ELF-1 (cell line): Measurements from ENCODE around the gene DHX32.
"Not testable (repeated sequence)": the region's sequence is repeated elsewhere in the genome, so short reads cannot be mapped to it uniquely, and the experiment has no call there.

Experiments
- DNase-seq: peaks from one replicate; pipeline ENCODE4 v3.0.0-alpha.2; 2016; ENCODE audit warnings: low read depth, low spot score

The DHX32 gene

GRCh38 chr10:125895130-125896087 is 14.3 kb upstream of the DHX32 start:
- peak; percentile 90 for DNase-seq

- DNase-seq, result not testable (repeated sequence)
Measured at GRCh38 chr10:125894176-125894575, 13.1 kb upstream of the DHX32 start.

GRCh38 chr10:125892402-125892801 is 11.3 kb upstream of the DHX32 start:
- DNase-seq, result not testable (repeated sequence)

- not testable (repeated sequence) for DNase-seq
Measured at GRCh38 chr10:125889441-125889840, 8.3 kb upstream of the DHX32 start.

- no peak for DNase-seq
Measured at GRCh38 chr10:125886914-125887512, 5.9 kb upstream of the DHX32 start.

GRCh38 chr10:125883211-125883610 is 2.1 kb upstream of the DHX32 start:
- no peak for DNase-seq

GRCh38 chr10:125882596-125882995 is 1.5 kb upstream of the DHX32 start:
- DNase-seq, result no peak

- DNase-seq, result no peak
Measured at GRCh38 chr10:125880719-125881118, 373 bp downstream of the DHX32 start.

GRCh38 chr10:125878957-125879835 is 1.9 kb downstream of the DHX32 start:
- peak; percentile 32 for DNase-seq

GRCh38 chr10:125871338-125871737 is 9.8 kb downstream of the DHX32 start:
- no peak for DNase-seq

- DNase-seq, result no peak
Measured at GRCh38 chr10:125868372-125868975, 12.6 kb downstream of the DHX32 start.

- no peak for DNase-seq
Measured at GRCh38 chr10:125866421-125867029, 14.6 kb downstream of the DHX32 start.

GRCh38 chr10:125865120-125865519 is 16.0 kb downstream of the DHX32 start:
- DNase-seq, result no peak

- no peak for DNase-seq
Measured at GRCh38 chr10:125859128-125859817, 21.8 kb downstream of the DHX32 start.

- peak; percentile 22 for DNase-seq
Measured at GRCh38 chr10:125857185-125857760, 23.8 kb downstream of the DHX32 start.

GRCh38 chr10:125852487-125852886 is 28.6 kb downstream of the DHX32 start:
- no peak for DNase-seq

- DNase-seq, result no peak
Measured at GRCh38 chr10:125850766-125851731, 30.0 kb downstream of the DHX32 start.

GRCh38 chr10:125849448-125849847 is 31.6 kb downstream of the DHX32 start:
- DNase-seq, result no peak

GRCh38 chr10:125848857-125849256 is 32.2 kb downstream of the DHX32 start:
- DNase-seq, result no peak
